Activated CD4-positive, alpha-beta memory T cell treated with anti-CD3 and anti-CD28 coated beads, Interleukin-2, amount 10 ng/mL, durations not matched to agents 7 days and 5 days (primary cell): Measurements from ENCODE around the gene EFHD1. TPM values are rescaled to one million over a fixed set of nuclear protein-coding genes. Genes with fewer than 3 reads are reported as not detected.
"Not testable (repeated sequence)": the region's sequence is repeated elsewhere in the genome, so short reads cannot be mapped to it uniquely, and the experiment has no call there.

ENCODE experiments used
- CTCF ChIA-PET: fragments of 350-600 bp; sonication (Branson Sonifier 250); formaldehyde crosslinking; loops from one replicate; lab custom pipeline; 2021; ENCODE audit warnings: antibody characterized with exemption, inconsistent platforms; lab: Charles Lee
- POLR2A ChIA-PET: fragments of 350-600 bp; sonication (Branson Sonifier 250); formaldehyde crosslinking; loops from one replicate; lab custom pipeline; 2021; ENCODE audit warnings: antibody characterized with exemption; lab: Charles Lee
- DNase-seq: peaks from one replicate; pipeline ENCODE4 v3.0.0-alpha.2; 2020
- H3K27ac Mint-ChIP-seq: one replicate; pipeline ENCODE4 v1.8.0; 2021; ENCODE audit warnings: mild to moderate bottlenecking, mixed read lengths
- H3K27me3 Mint-ChIP-seq: one replicate; pipeline ENCODE4 v1.8.0; 2021; ENCODE audit warnings: mixed read lengths
- H3K36me3 Mint-ChIP-seq: one replicate; pipeline ENCODE4 v1.8.0; 2021; ENCODE audit warnings: low read depth, mixed read lengths
- H3K4me1 Mint-ChIP-seq: one replicate; pipeline ENCODE4 v1.8.0; 2021; ENCODE audit warnings: mixed read lengths
- H3K4me3 Mint-ChIP-seq: one replicate; pipeline ENCODE4 v1.8.0; 2021; ENCODE audit warnings: mild to moderate bottlenecking, mixed read lengths
- H3K9me3 Mint-ChIP-seq: one replicate; pipeline ENCODE4 v1.8.0; 2021; ENCODE audit warnings: mixed read lengths
- total RNA-seq, 2 experiments: library from RNA; stranded (reverse); gene quantifications; one replicate each; pipeline ENCODE4 v1.2.3, GENCODE V29; 2021

Gene EFHD1
- total RNA-seq, 2 experiments from 2014 or later, result 2.0 to 2.7 TPM

DNA sequence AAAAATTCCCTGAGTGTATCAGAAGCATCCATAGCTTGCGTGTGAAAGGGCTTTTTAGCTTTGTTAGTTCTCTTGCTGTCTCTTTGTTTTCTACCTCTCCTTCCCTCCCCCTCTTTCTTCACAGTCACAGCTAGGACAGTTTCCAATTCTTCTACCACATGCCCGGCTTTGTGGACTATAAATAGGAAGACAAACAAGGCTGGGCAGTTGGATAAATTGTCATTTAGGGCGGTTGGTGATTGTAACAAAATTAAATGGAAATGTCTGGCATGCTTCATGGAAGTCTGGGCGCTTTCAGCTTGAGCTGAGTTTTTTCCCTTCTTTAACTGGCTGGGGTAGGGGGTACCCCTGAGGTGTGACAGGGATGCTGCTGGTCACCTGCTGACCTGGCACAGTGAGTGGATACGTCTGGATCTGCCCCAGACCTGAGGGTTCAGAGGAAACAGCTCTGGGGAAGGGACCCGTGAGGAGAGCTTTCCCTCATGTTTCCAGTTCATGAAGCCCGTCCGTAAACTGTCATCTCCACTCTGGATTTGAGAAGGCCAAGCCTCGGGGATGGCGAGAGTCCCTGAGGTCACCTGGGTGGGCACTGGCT, 34.7 kb downstream of the EFHD1 start:
- Mint-ChIP-seq H3K4me3 (no peak overlapping the region), H3K27me3 (peaks cover 7% of the 10 kb centered on the region), H3K27ac (no peak overlapping the region), H3K4me1 (no peaks in the 10 kb centered on the region), H3K9me3 (no peaks in the 10 kb centered on the region), H3K36me3 (no peaks in the 10 kb centered on the region)
- DNase-seq, result no peak
- ChIA-PET CTCF (interaction anchor here (1.8 kb wide), 1 partner anchor 57 kb away, joined by 5 read pairs; no protein-coding TSS in a partner anchor), POLR2A (interaction anchor here (0.6 kb wide), 1 partner anchor 271 kb away, joined by 3 read pairs; no protein-coding TSS in a partner anchor)

DNA sequence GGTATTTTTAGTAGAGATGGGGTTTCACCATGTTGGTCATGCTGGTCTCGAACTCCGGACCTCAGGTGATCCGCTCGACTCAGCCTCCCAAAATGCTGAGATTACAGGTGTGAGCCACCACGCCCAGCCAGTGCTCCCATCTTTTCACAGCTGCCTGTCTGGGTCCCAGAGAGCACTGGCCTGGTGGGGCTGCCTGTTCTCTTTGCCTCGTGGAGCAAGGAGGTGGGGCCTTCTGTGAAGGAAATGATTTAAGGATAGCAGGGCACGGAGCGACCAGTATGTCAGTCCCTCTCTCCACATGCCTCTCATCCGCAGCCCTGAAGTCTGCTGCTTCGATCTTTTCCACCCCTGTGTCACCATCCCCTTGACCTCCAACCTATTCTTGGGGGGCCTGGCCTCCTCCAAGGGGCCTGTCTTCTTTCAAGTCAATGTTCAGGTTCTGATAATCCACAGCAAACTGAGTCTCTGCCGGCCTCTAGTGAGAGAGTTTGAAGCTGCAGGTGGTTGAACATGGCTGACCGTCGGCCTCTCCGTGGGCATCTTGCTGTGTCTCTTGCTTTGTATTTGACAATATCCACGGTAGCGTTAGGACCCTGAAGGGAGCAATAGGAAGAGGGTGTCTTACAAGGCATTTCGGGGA, 35.5 kb downstream of the EFHD1 start:
- ChIA-PET CTCF (interaction anchor here (1.8 kb wide), 1 partner anchor 58 kb away, joined by 5 read pairs; no protein-coding TSS in a partner anchor), POLR2A (no interaction called here)
- DNase-seq, result no peak
- Mint-ChIP-seq H3K27ac (no peak overlapping the region), H3K4me1 (no peaks in the 10 kb centered on the region), H3K9me3 (no peaks in the 10 kb centered on the region), H3K36me3 (no peaks in the 10 kb centered on the region), H3K4me3 (no peak overlapping the region), H3K27me3 (peaks cover 7% of the 10 kb centered on the region)

DNA sequence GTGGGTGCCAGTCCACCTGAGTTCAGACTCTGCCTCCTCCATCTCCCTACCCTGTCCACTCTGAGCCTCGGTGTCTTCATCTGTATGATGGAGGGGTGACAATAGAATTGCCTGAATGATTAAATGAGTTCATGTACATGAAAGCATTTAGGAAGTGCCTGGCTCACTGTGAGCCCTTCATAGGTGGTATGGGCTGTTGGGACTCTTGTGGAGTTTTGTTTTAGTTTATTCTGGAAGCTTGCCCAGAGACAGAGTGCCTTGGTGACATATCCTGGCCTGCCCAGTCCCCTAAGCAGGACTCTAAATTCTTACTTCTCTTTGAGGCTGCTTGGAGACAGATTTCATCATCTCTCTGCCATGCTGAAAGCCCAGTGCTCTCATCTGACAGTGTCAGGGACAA, 39.2 kb downstream of the EFHD1 start:
- H3K9me3 Mint-ChIP-seq, result no peaks in the 10 kb centered on the region
- no peaks in the 10 kb centered on the region for H3K36me3 Mint-ChIP-seq
- peaks cover 7% of the 10 kb centered on the region for H3K4me1 Mint-ChIP-seq
- CTCF ChIA-PET, result no interaction called here
- H3K27ac Mint-ChIP-seq, result no peak overlapping the region
- no peak overlapping the region for H3K4me3 Mint-ChIP-seq
- POLR2A ChIA-PET, result no interaction called here
- DNase-seq, result no peak
- H3K27me3 Mint-ChIP-seq, result peaks cover 7% of the 10 kb centered on the region

DNA sequence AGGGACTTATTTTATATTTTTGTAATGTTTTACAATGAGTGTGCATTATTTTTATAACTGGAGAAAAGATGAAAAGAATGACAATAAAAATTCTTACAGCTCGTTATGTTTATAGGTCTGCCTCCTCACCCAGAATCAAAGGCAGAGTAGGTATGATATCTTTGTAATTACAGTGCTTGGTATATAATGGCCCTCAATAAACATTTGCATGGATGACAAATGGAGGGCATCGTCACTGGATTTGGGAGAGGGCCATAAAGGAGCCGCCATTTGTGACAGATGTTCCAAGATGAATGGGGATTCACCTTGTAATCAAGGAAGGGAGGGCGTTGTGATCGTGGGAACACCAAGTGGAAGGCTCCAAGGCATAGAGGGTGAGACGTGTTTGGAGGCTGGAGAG, 41.1 kb downstream of the EFHD1 start:
- Mint-ChIP-seq H3K4me3 (no peak overlapping the region), H3K9me3 (no peaks in the 10 kb centered on the region), H3K4me1 (peaks cover 7% of the 10 kb centered on the region), H3K27ac (no peak overlapping the region), H3K36me3 (no peaks in the 10 kb centered on the region), H3K27me3 (peaks cover 6% of the 10 kb centered on the region)
- CTCF ChIA-PET, result no interaction called here
- POLR2A ChIA-PET, result no interaction called here
- DNase-seq, result no peak

DNA sequence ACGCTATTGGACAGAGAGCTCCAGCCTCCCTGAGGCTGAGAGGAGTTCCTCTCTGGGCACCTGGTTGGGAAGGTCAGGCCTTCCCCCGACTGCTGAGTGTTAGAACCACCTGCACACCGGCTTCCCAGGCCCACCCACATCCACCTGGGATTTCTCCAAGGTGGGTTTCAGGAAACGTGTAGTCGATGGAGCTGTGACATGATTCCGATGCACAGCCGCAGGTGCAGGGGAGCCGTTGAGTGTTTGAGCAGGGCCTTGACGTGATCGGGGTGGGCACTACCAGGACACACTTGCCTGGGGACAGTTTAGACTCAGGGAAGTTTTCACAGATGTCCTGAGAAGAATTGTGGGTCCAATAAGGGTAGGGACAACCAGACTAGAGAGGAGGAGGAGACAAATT, 42.0 kb downstream of the EFHD1 start:
- H3K4me1 Mint-ChIP-seq, result peaks cover 7% of the 10 kb centered on the region
- DNase-seq, result no peak
- CTCF ChIA-PET, result no interaction called here
- no peak overlapping the region for H3K4me3 Mint-ChIP-seq
- no peaks in the 10 kb centered on the region for H3K9me3 Mint-ChIP-seq
- POLR2A ChIA-PET, result no interaction called here
- H3K27me3 Mint-ChIP-seq, result peaks cover 9% of the 10 kb centered on the region
- no peak overlapping the region for H3K27ac Mint-ChIP-seq
- H3K36me3 Mint-ChIP-seq, result no peaks in the 10 kb centered on the region

DNA sequence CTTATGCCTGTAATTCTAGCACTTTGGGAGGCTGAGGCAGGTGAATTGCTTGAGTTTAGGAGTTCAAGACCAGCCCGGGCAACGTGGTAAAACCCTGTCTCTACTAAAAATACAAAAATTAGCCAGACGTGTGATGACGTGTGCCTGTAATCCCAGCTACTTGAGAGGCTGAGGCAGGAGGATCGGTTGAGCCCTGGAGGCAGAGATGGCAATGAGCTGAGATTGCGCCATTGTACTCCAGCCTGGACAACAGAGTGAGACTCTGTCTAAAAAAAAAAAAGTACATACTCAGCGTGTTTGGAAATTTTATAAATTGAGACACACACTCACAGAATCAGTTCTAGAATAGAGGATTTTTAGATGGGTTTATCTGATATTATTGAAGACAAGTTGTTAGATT, 46.6 kb downstream of the EFHD1 start:
- Mint-ChIP-seq H3K27me3 (peaks cover 17% of the 10 kb centered on the region), H3K9me3 (no peaks in the 10 kb centered on the region), H3K4me3 (no peak overlapping the region), H3K27ac (no peak overlapping the region), H3K36me3 (no peaks in the 10 kb centered on the region), H3K4me1 (peaks cover 7% of the 10 kb centered on the region)
- no peak for DNase-seq
- CTCF ChIA-PET, result no interaction called here
- POLR2A ChIA-PET, result no interaction called here

DNA sequence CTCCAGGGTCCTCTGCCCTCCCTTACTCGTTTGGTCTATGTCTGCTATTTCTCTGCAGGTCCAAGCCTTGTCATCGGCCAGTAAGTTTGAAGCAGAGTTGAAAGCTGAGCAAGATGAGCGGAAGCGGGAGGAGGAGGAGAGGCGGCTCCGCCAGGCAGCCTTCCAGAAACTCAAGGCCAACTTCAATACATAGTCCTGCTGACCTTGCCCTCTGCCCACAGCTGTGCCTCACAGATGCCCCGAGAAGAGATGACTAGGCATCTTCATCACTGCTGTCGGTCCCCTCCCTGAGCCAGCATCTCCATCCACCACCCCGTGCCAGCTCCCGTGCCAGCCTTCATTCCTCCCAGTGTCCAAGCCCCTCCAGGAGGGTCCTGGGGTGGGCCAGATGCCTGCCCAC, 48.1 kb downstream of the EFHD1 start:
- POLR2A ChIA-PET, result no interaction called here
- H3K36me3 Mint-ChIP-seq, result no peaks in the 10 kb centered on the region

DNA sequence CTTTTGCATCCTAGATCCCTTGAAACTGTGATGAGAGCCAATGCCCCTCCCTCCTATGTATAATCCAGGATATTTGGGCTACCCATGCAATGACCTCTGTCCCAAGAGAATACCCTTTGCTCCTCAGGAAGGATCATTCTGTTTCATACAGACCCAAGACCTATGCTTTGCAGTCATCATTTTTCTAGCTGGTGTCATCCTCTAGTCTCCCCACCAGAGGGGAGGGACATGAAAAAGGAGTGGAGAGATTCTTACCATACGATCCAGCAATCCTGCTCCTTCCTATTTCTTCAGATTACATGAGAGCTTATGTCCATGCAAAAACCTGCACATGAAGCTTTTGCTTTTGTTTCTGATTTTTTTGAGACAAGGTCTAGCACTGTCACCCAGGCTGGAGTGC, 50.0 kb downstream of the EFHD1 start:
- ChIA-PET POLR2A (no interaction called here), CTCF (no interaction called here)
- H3K36me3 Mint-ChIP-seq, result no peaks in the 10 kb centered on the region
- H3K27ac Mint-ChIP-seq, result no peak overlapping the region
- no peak for DNase-seq
- H3K4me1 Mint-ChIP-seq, result no peaks in the 10 kb centered on the region
- peaks cover 17% of the 10 kb centered on the region for H3K27me3 Mint-ChIP-seq
- H3K4me3 Mint-ChIP-seq, result no peak overlapping the region
- H3K9me3 Mint-ChIP-seq, result no peaks in the 10 kb centered on the region

More for the DNA sequence above, 48.1 kb downstream of the EFHD1 start:
- peaks cover 3% of the 10 kb centered on the region for H3K4me1 Mint-ChIP-seq
- CTCF ChIA-PET, result no interaction called here
- no peak for DNase-seq
- no peaks in the 10 kb centered on the region for H3K9me3 Mint-ChIP-seq
- no peak overlapping the region for H3K4me3 Mint-ChIP-seq
- H3K27me3 Mint-ChIP-seq, result peaks cover 17% of the 10 kb centered on the region
- no peak overlapping the region for H3K27ac Mint-ChIP-seq

DNA sequence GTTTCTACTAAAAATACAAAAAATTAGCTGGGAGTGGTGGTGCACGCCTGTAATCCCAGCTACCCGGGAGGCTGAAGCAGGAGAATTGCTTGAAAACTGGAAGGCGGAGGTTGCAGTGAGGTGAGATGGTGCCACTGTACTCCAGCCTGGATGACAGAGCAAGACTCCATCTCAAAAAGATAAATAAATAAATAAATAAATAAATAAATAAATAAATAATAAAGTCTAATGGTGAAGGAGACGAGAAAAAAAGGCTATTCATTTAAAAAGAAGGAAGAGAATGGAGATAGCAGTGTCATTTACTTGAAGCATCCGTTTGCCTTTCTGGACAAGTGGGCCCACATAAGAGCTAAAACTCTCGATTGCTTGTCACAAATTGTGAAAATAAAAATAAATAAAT, 52.0 kb downstream of the EFHD1 start:
- H3K9me3 Mint-ChIP-seq, H3K4me3 Mint-ChIP-seq, DNase-seq, CTCF ChIA-PET, H3K4me1 Mint-ChIP-seq, H3K27ac Mint-ChIP-seq, H3K36me3 Mint-ChIP-seq: not testable (repeated sequence)
- POLR2A ChIA-PET, result interaction anchor here (0.6 kb wide), 1 partner anchor 706 kb away, joined by 3 read pairs; no protein-coding TSS in a partner anchor
- H3K27me3 Mint-ChIP-seq, result peaks cover 12% of the 10 kb centered on the region

DNA sequence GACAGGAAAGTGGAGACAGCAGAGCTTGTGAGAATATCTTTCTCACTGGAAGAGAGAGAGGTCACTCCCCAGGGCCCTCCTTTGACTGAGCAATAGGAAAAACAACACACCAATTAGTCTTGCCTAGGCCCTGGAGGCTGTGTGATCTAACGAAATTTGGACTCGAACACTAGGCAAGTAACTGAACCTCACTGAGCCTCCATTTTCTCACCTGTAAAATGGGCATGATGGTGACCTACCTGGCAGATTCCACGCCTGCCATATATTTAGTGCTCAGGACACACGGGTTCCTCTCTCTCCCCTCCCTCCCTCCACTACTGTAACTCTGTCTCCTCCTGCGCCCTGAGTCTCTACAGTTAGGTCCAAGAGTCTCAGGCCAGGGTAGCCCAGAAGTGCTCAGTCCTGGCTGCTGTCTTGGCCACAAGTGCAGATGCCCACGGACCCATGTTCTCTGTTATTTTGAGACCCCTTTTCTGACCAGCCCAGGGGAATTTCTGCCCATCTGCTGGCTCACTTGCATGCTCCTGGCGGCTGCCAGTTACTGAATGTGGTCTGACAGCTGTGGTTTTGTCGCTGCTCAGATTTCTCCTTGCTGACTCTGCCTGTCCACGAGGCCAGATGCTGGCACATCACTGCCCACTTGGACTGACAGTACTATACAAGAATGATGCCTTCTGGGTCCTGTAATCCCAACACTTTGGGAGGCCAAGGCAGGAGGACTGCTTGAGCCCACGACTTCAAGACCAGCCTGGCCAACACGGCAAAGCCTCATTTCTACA, 54.2 kb downstream of the EFHD1 start:
- Mint-ChIP-seq H3K36me3 (no peaks in the 10 kb centered on the region), H3K9me3 (no peaks in the 10 kb centered on the region), H3K27ac (no peak overlapping the region), H3K4me3 (no peak overlapping the region), H3K27me3 (peaks cover 2% of the 10 kb centered on the region), H3K4me1 (no peaks in the 10 kb centered on the region)
- POLR2A ChIA-PET, result interaction anchor here (1.9 kb wide), 1 partner anchor 10 kb away, joined by 7 read pairs; no protein-coding TSS in a partner anchor
- CTCF ChIA-PET, result interaction anchor here (0.7 kb wide), 1 partner anchor 872 kb away, joined by 3 read pairs; no protein-coding TSS in a partner anchor
- no peak for DNase-seq

DNA sequence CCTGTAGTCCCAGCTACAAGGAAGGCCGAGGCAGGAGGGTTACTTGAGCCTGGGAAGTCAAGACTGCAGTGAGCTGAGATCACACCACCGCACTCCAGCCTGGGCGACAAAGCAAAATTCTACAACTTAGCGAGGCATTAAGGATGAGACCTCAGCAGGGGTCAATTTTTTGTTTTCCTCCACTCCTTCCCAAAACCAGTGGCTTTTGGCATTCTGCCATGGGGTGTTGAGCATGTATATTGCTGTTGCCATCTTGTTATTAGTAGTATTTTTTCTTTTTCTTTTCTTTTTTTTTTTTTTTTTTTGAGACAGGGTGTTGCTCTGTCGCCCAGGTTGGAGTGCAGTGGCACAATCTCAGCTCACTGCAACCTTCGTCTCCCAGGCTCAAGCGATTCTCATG, 54.8 kb downstream of the EFHD1 start:
- Mint-ChIP-seq H3K4me3 (no peak overlapping the region), H3K4me1 (no peaks in the 10 kb centered on the region), H3K27me3 (peaks cover 4% of the 10 kb centered on the region), H3K9me3 (no peaks in the 10 kb centered on the region), H3K27ac (no peak overlapping the region), H3K36me3 (no peaks in the 10 kb centered on the region)
- ChIA-PET CTCF (no interaction called here), POLR2A (interaction anchor here (1.9 kb wide), 1 partner anchor 10 kb away, joined by 7 read pairs; no protein-coding TSS in a partner anchor)
- no peak for DNase-seq

DNA sequence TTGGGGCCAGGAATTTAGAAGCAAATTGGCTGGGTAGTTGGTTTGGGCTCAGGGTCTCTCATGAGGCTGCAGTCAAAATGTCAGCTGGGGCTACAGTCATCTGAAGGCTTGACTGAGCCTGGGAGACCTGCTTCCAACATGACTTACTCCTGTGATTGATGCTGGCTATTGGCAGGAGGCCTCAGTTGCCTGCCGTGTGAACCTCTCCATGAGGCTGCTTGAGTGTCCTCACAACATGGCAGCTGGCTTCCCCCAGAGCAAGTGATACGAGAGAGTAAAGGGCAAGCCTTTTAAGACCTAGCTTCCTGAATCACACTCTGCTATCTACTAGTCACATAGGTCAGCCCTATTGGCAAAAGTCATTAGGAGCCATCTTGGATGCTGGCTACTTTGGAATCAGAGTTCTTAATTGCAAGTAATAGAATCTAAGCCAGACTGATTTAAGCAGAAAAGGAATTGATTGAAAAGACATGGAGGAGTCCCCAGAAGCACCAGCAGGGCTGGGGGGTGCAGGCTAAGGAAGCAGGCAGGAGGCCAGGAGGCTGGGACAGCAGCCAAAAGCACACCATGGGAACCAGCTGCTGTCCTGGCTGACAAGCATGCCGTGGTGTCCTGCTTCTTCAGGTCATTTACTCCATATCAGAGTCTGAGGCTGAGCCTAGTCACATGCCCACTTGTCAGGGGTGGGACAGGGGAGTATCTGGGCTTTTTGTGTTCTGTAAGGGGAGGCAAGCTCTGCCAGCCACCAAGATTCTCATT, 55.9 kb downstream of the EFHD1 start:
- CTCF ChIA-PET, result no interaction called here
- no peak for DNase-seq
- Mint-ChIP-seq H3K9me3 (no peaks in the 10 kb centered on the region), H3K4me1 (no peaks in the 10 kb centered on the region), H3K36me3 (no peaks in the 10 kb centered on the region), H3K27me3 (peaks cover 4% of the 10 kb centered on the region), H3K27ac (no peak overlapping the region), H3K4me3 (no peak overlapping the region)
- POLR2A ChIA-PET, result no interaction called here

DNA sequence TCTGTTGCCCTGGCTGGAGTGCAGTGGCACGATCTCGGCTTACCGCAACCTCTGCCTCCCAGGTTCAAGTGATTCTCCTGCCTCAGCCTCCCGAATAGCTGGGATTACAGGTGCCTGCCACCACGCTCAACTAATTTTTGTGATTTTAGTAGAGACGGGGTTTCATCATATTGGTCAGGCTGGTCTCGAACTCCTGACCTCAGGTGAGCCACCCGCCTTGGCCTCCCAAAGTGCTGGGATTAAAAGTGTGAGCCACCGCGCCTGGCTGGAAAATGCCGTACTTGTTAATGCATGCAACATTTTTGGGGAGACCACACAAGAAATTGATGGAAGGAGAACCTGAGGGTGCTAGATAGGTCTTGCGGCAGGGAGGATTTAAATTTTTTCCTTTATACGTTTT, 57.7 kb downstream of the EFHD1 start:
- not testable (repeated sequence) for H3K27ac Mint-ChIP-seq

More for the DNA sequence above, 57.7 kb downstream of the EFHD1 start:
- POLR2A ChIA-PET, CTCF ChIA-PET, H3K9me3 Mint-ChIP-seq, H3K36me3 Mint-ChIP-seq, DNase-seq, H3K4me1 Mint-ChIP-seq, H3K27me3 Mint-ChIP-seq, H3K4me3 Mint-ChIP-seq: not testable (repeated sequence)
